Nephron (organoid): ENCODE results near the gene ARL8B.

Experiments used
- H3K27ac Mint-ChIP-seq, 3 experiments: 2 replicates each; pipeline ENCODE4 v1.8.0; 2020; ENCODE audit warnings: mixed read lengths in 3 of 3, mild to moderate bottlenecking in 2 of 3, moderate library complexity in 1 of 3
- H3K27me3 Mint-ChIP-seq: 2 replicates; pipeline ENCODE4 v1.8.0; 2021; ENCODE audit warnings: low read depth, mild to moderate bottlenecking, moderate library complexity, mixed read lengths
- H3K36me3 Mint-ChIP-seq: 2 replicates; pipeline ENCODE4 v1.8.0; 2020; ENCODE audit warnings: low read depth, mixed read lengths
- H3K4me1 Mint-ChIP-seq: 2 replicates; pipeline ENCODE4 v1.8.0; 2020; ENCODE audit warnings: mixed read lengths
- H3K4me3 Mint-ChIP-seq, 3 experiments: 2 replicates each; pipeline ENCODE4 v1.8.0; 2020; ENCODE audit warnings: mild to moderate bottlenecking in 3 of 3, mixed read lengths in 3 of 3, moderate library complexity in 2 of 3
- H3K9me3 Mint-ChIP-seq: 2 replicates; pipeline ENCODE4 v1.8.0; 2020; ENCODE audit warnings: mixed read lengths
- CTCF ChIP-seq, 3 experiments: fragments of 200-600 bp; sonication (generic); IDR thresholded peaks; one replicate each; pipeline ENCODE4 v1.5.0; 2021; ENCODE audit warnings: antibody characterized with exemption in 3 of 3; ENCODE audit not compliant: unreplicated experiment in 3 of 3

Gene ARL8B

GRCh38 chr3:5082789-5083115 lies 39.3 kb upstream of the ARL8B start:
- TF ChIP-seq CTCF (IDR thresholded peaks at IDR 0.05; ENCODE audit: unreplicated experiment in 3 of 3) = no peak
- H3K9me3 Mint-ChIP-seq = no peaks in the 10 kb centered on the region
- peaks cover 29% of the 10 kb centered on the region for H3K27me3 Mint-ChIP-seq
- H3K4me3 Mint-ChIP-seq = no peak overlapping the region
- no peaks in the 10 kb centered on the region for H3K36me3 Mint-ChIP-seq
- no peaks in the 10 kb centered on the region for H3K4me1 Mint-ChIP-seq
- no peak overlapping the region for H3K27ac Mint-ChIP-seq

- no peak overlapping the region for H3K27ac Mint-ChIP-seq
- no peak for TF ChIP-seq CTCF (IDR thresholded peaks at IDR 0.05; ENCODE audit: unreplicated experiment in 3 of 3)
- no peaks in the 10 kb centered on the region for H3K36me3 Mint-ChIP-seq
- no peaks in the 10 kb centered on the region for H3K9me3 Mint-ChIP-seq
- H3K4me1 Mint-ChIP-seq = no peaks in the 10 kb centered on the region
- H3K4me3 Mint-ChIP-seq = no peak overlapping the region
- peaks cover 35% of the 10 kb centered on the region for H3K27me3 Mint-ChIP-seq
These were observed 37.9 kb upstream of the ARL8B start for GRCh38 chr3:5084224-5084623.

GRCh38 chr3:5086708-5087107 lies 35.4 kb upstream of the ARL8B start:
- Mint-ChIP-seq H3K27ac (no peak overlapping the region), H3K4me3 (no peak overlapping the region), H3K4me1 (no peaks in the 10 kb centered on the region), H3K9me3 (no peaks in the 10 kb centered on the region), H3K27me3 (peaks cover 32% of the 10 kb centered on the region), H3K36me3 (no peaks in the 10 kb centered on the region)
- no peak for TF ChIP-seq CTCF (IDR thresholded peaks at IDR 0.05; ENCODE audit: unreplicated experiment in 3 of 3)

GRCh38 chr3:5087209-5087608 lies 34.9 kb upstream of the ARL8B start:
- H3K27me3 Mint-ChIP-seq = peaks cover 32% of the 10 kb centered on the region
- H3K4me3 Mint-ChIP-seq = no peak overlapping the region

GRCh38 chr3:5090197-5090596 lies 31.9 kb upstream of the ARL8B start:
- no peaks in the 10 kb centered on the region for H3K9me3 Mint-ChIP-seq
- H3K27me3 Mint-ChIP-seq = peaks cover 23% of the 10 kb centered on the region
- no peak for TF ChIP-seq CTCF (IDR thresholded peaks at IDR 0.05; ENCODE audit: unreplicated experiment in 3 of 3)
- no peak overlapping the region for H3K4me3 Mint-ChIP-seq
- H3K27ac Mint-ChIP-seq = no peak overlapping the region
- H3K36me3 Mint-ChIP-seq = no peaks in the 10 kb centered on the region
- peaks cover 7% of the 10 kb centered on the region for H3K4me1 Mint-ChIP-seq

More at GRCh38 chr3:5087209-5087608, 34.9 kb upstream of the ARL8B start:
- TF ChIP-seq CTCF (IDR thresholded peaks at IDR 0.05; ENCODE audit: unreplicated experiment in 3 of 3) = no peak
- Mint-ChIP-seq H3K4me1 (no peaks in the 10 kb centered on the region), H3K9me3 (no peaks in the 10 kb centered on the region), H3K27ac (no peak overlapping the region), H3K36me3 (no peaks in the 10 kb centered on the region)

GRCh38 chr3:5092018-5092417 lies 30.1 kb upstream of the ARL8B start:
- H3K27ac Mint-ChIP-seq = no peak overlapping the region
- peaks cover 26% of the 10 kb centered on the region for H3K27me3 Mint-ChIP-seq
- no peak for TF ChIP-seq CTCF (IDR thresholded peaks at IDR 0.05; ENCODE audit: unreplicated experiment in 3 of 3)
- H3K4me1 Mint-ChIP-seq = peaks cover 18% of the 10 kb centered on the region
- no peaks in the 10 kb centered on the region for H3K9me3 Mint-ChIP-seq
- H3K36me3 Mint-ChIP-seq = no peaks in the 10 kb centered on the region
- no peak overlapping the region for H3K4me3 Mint-ChIP-seq
